CD4-positive, alpha-beta memory T cell (primary cell): Measurements from ENCODE around the gene ATM. TPM values are rescaled to one million over a fixed set of nuclear protein-coding genes. Genes with fewer than 3 reads are reported as not detected.
A peak's percentile ranks its signal among the peaks of the same experiment; 100 is the strongest.
"Not testable (repeated sequence)": the region's sequence is repeated elsewhere in the genome, so short reads cannot be mapped to it uniquely, and the experiment has no call there.

Experiments
- CTCF ChIA-PET: fragments of 350-600 bp; sonication (Branson Sonifier 250); formaldehyde crosslinking; loops from one replicate; lab custom pipeline; 2021; ENCODE audit warnings: inconsistent platforms; ENCODE audit not compliant: partially characterized antibody; lab: Charles Lee
- POLR2A ChIA-PET: fragments of 350-600 bp; sonication (Branson Sonifier 250); formaldehyde crosslinking; loops from one replicate; lab custom pipeline; 2021; ENCODE audit not compliant: partially characterized antibody; lab: Charles Lee
- DNase-seq, 5 donors: peaks; one replicate each; pipeline versions ENCODE4 v3.0.0 to v3.0.0-alpha.2; 2020 to 2022; ENCODE audit warnings: mixed read lengths in 1 of 5
- H3K27ac ChIP-seq: one replicate; pipeline ENCODE4 v1.7.0; 2013; ENCODE audit warnings: low read depth, low read length
- H3K27me3 ChIP-seq: 2 replicates; pipeline ENCODE4 v1.7.0; 2013; ENCODE audit warnings: mild to moderate bottlenecking, low read length, moderate library complexity; ENCODE audit not compliant: insufficient read depth
- H3K36me3 ChIP-seq: 2 replicates; pipeline ENCODE4 v1.7.0; 2013; ENCODE audit warnings: mild to moderate bottlenecking, low read length, moderate library complexity; ENCODE audit not compliant: insufficient read depth
- H3K4me1 ChIP-seq: 2 replicates; pipeline ENCODE4 v1.7.0; 2013; ENCODE audit warnings: mild to moderate bottlenecking, low read length, moderate library complexity; ENCODE audit not compliant: insufficient read depth
- H3K4me3 ChIP-seq, 2 donors: one replicate each; pipeline ENCODE4 v1.7.0; 2013; ENCODE audit warnings: low read length in 2 of 2, mild to moderate bottlenecking in 1 of 2
- H3K9me3 ChIP-seq, 2 donors: one replicate each; pipeline ENCODE4 v1.7.0; 2013; ENCODE audit warnings: low read length in 2 of 2, control low read depth in 1 of 2; ENCODE audit not compliant: control insufficient read depth in 1 of 2
- H3K27ac Mint-ChIP-seq, 7 donors: one replicate each; pipeline ENCODE4 v1.8.0; 2020 to 2021; ENCODE audit warnings: mixed read lengths in 7 of 7, mild to moderate bottlenecking in 6 of 7, inconsistent platforms in 3 of 7, moderate library complexity in 3 of 7
- H3K27me3 Mint-ChIP-seq, 2 donors: one replicate each; pipeline ENCODE4 v1.8.0; 2020 to 2021; ENCODE audit warnings: mixed read lengths in 2 of 2
- H3K36me3 Mint-ChIP-seq, 2 donors: one replicate each; pipeline ENCODE4 v1.8.0; 2020 to 2021; ENCODE audit warnings: mixed read lengths in 2 of 2, inconsistent platforms in 1 of 2, mild to moderate bottlenecking in 1 of 2
- H3K4me1 Mint-ChIP-seq, 4 donors: one replicate each; pipeline ENCODE4 v1.8.0; 2020 to 2021; ENCODE audit warnings: mixed read lengths in 4 of 4, mild to moderate bottlenecking in 1 of 4
- H3K4me3 Mint-ChIP-seq, 8 donors: one replicate each; pipeline ENCODE4 v1.8.0; 2020 to 2021; ENCODE audit warnings: mixed read lengths in 8 of 8, mild to moderate bottlenecking in 7 of 8, moderate library complexity in 6 of 8, inconsistent platforms in 3 of 8
- H3K9me3 Mint-ChIP-seq, 8 donors: one replicate each; pipeline ENCODE4 v1.8.0; 2020 to 2021; ENCODE audit warnings: mixed read lengths in 8 of 8, mild to moderate bottlenecking in 5 of 8, inconsistent platforms in 3 of 8, moderate library complexity in 1 of 8
- intact Hi-C: fragments of 100-400 bp; cut with micrococcal nuclease; formaldehyde crosslinking; loops from one replicate; pipeline ENCODE4 v1.15.1; 2023
- polyA plus RNA-seq, 2 donors: library from polyadenylated mRNA; unstranded; fragments of 300-500 nt; fragmentation: Illumina TruSeq; gene quantifications; one replicate each; pipeline ENCODE4 v1.2.3, GENCODE V29; 2021
- total RNA-seq, 2 experiments: library from RNA; stranded (reverse); gene quantifications; one replicate each; pipeline ENCODE4 v1.2.3, GENCODE V29; 2021

Gene ATM
- total and polyA plus RNA-seq, 4 experiments from 2014 or later: 48.6 to 555 (median 292) TPM

DNA sequence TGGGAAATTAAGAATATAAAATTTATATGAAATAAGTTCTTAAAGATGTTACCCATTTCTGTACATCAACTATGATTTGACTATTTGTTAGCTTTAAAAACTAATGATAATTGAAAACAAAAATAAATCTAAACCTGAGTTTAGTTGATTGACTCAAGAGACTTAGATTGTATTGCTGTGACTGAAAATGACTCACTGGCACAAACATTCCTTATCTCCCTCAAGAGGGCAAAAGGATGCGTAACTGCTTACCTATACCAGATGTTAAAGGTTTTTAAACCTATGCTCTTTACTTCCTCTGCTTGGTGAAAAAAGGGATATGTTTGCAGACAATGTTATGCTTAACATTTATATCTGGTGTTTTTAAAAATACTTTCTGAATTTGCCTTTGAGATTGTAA is 30.3 kb downstream of the ATM start:
- H3K27me3 Mint-ChIP-seq: no peaks in the 10 kb centered on the region
- peaks cover 18 to 33% (median 23%) of the 10 kb centered on the region in 4 donors for H3K4me1 Mint-ChIP-seq
- Histone ChIP-seq H3K36me3 (peaks cover 62% of the 10 kb centered on the region), H3K4me1 (peaks cover 22% of the 10 kb centered on the region), H3K27ac (no peak overlapping the region), H3K27me3 (no peaks in the 10 kb centered on the region), H3K4me3 (no peak overlapping the region), H3K9me3 (no peaks in the 10 kb centered on the region)
- no peak for DNase-seq
- intact Hi-C loops: loop anchor here (2.0 kb wide), 1 partner anchor 30 kb away; the partner anchor contains the start of genes ATM and NPAT
- H3K4me3 Mint-ChIP-seq: no peak overlapping the region
- peak overlapping the region in 1 of 7 donors; percentile 72 for H3K27ac Mint-ChIP-seq
- H3K9me3 Mint-ChIP-seq: no peaks in the 10 kb centered on the region
- peaks cover 66 to 82% of the 10 kb centered on the region in 2 donors for H3K36me3 Mint-ChIP-seq
- ChIA-PET POLR2A (interaction anchor here (2.0 to 4.2 kb wide), 3 partner anchors 16 to 31 kb away, joined by 8 to 55 read pairs (median 9); partner anchors contain the start of genes ATM and NPAT), CTCF (interaction anchor here (0.7 to 1.5 kb wide), 6 partner anchors 12 to 76 kb away, joined by 3 to 6 read pairs (median 3); partner anchors contain the start of genes ATM and NPAT)

DNA sequence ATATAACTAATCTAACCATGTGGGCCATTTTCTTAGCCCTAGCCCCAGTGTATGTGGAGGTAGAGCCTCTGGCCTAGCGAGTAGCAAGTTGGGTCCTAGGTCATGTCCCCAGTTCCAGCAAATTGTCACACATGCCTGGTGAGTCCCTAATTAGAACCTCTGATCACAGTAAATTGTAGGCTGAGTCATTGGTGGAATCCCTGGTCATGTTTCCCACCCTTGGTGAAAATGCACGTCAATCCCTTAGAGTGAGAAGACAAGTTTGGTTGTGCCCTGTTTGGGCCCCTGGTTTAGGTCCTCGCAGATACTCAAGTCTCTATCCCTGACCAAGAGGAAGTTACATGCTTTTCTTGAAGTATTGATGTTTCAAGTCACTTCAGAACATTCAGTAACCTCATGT is 46.7 kb downstream of the ATM start:
- Mint-ChIP-seq H3K36me3 (peaks cover 48 to 62% of the 10 kb centered on the region in 2 donors), H3K9me3 (peaks cover 0 to 13% (median 2%) of the 10 kb centered on the region in 8 donors), H3K4me3 (no peak overlapping the region), H3K27me3 (no peaks in the 10 kb centered on the region), H3K27ac (peak overlapping the region in 5 of 7 donors; percentile 35 to 73 (median 50)), H3K4me1 (peaks cover 7 to 17% (median 11%) of the 10 kb centered on the region in 4 donors)
- no peak overlapping the region for H3K27ac ChIP-seq
- H3K4me1 ChIP-seq: no peaks in the 10 kb centered on the region
- CTCF ChIA-PET: no interaction called here
- intact Hi-C loops: no loop called here
- no peak for DNase-seq
- H3K36me3 ChIP-seq: peaks cover 41% of the 10 kb centered on the region
- no peak overlapping the region for H3K4me3 ChIP-seq
- POLR2A ChIA-PET: no interaction called here
- H3K9me3 ChIP-seq: no peaks in the 10 kb centered on the region
- no peaks in the 10 kb centered on the region for H3K27me3 ChIP-seq

DNA sequence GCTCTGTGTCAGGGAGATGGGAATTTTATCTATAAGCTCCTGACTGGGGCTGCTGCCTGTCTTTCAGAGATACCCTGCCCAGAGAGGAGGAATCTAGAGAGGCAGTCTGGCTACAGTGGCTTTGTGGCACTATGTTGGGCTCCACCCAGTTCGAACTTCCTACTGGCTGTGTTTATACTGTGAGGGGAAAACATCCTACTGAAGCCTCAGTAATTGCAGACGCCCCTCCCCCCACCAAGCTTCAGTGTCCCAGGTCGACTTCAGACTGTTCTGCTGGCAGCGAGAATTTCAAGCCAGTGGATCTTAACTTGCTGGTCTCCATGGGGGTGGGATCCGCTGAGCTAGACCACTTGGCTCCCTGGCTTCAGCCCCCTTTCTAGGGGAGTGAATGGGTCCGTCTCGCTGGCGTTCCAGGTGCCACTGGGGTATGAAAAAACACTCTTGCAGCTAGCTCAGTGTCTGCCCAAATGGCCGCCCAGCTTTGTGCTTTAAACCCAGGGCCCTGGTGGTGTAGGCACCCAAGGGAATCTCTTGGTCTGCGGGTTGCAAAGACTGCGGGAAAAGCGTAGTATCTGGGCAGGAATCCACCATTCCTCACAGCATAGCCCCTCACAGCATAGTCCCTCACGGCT is 54.2 kb downstream of the ATM start:
- POLR2A ChIA-PET: interaction anchor here (1.3 to 1.5 kb wide), 2 partner anchors 54 kb away, joined by 4 to 6 read pairs; partner anchors contain the start of genes ATM and NPAT
- peaks cover 19% of the 10 kb centered on the region for H3K36me3 ChIP-seq
- H3K4me3 Mint-ChIP-seq, H3K27ac ChIP-seq, CTCF ChIA-PET, H3K4me3 ChIP-seq, H3K27me3 ChIP-seq, H3K9me3 ChIP-seq, H3K27me3 Mint-ChIP-seq, intact Hi-C loops, DNase-seq: not testable (repeated sequence)
- Mint-ChIP-seq H3K4me1 (peaks cover 24 to 53% (median 30%) of the 10 kb centered on the region in 4 donors), H3K9me3 (peaks cover 0 to 19% (median 4%) of the 10 kb centered on the region in 8 donors), H3K36me3 (peaks cover 68 to 87% of the 10 kb centered on the region in 2 donors), H3K27ac (peak overlapping the region in 2 of 7 donors; percentile 35 to 73)
- H3K4me1 ChIP-seq: peaks cover 13% of the 10 kb centered on the region

DNA sequence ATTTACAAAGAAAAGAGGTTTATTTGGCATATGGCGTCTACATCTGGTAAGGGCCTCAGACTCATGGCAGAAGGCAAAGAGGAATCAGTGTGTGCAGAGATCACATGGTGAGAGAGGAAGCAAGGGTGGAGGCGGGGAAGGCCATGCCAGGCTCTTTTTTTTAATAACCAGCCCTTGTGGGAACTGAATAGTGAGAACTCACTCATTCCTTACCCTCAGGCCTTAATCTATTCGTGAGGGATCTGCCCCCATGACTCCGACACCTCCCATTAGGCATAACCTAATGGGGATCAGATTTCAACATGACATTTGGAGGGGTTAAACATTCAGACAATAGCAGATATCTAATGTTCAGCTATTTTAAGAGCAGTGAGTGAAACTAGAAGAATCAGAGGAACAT is 55.7 kb downstream of the ATM start:
- H3K27me3 Mint-ChIP-seq: no peaks in the 10 kb centered on the region
- ChIA-PET CTCF (interaction anchor here (0.6 to 2.0 kb wide), 2 partner anchors 56 to 89 kb away, joined by 5 to 9 read pairs; partner anchors contain the start of genes ATM and NPAT), POLR2A (interaction anchor here (1.2 to 1.5 kb wide), 5 partner anchors 39 to 55 kb away, joined by 3 to 6 read pairs (median 5); partner anchors contain the start of gene ATM)
- H3K9me3 ChIP-seq: no peaks in the 10 kb centered on the region
- H3K36me3 Mint-ChIP-seq: peaks cover 63 to 87% of the 10 kb centered on the region in 2 donors
- no peak overlapping the region for H3K4me3 ChIP-seq
- no peak overlapping the region for H3K27ac ChIP-seq
- no peaks in the 10 kb centered on the region for H3K27me3 ChIP-seq
- peaks cover 24 to 51% (median 28%) of the 10 kb centered on the region in 4 donors for H3K4me1 Mint-ChIP-seq
- peak overlapping the region in 4 of 7 donors; percentile 2 to 86 (median 82) for H3K27ac Mint-ChIP-seq
- peaks cover 21% of the 10 kb centered on the region for H3K36me3 ChIP-seq
- H3K4me1 ChIP-seq: peaks cover 13% of the 10 kb centered on the region
- peak overlapping the region in 2 of 8 donors; percentile 15 to 24 for H3K4me3 Mint-ChIP-seq
- DNase-seq: no peak
- peaks cover 0 to 16% (median 4%) of the 10 kb centered on the region in 8 donors for H3K9me3 Mint-ChIP-seq
- intact Hi-C loops: no loop called here

DNA sequence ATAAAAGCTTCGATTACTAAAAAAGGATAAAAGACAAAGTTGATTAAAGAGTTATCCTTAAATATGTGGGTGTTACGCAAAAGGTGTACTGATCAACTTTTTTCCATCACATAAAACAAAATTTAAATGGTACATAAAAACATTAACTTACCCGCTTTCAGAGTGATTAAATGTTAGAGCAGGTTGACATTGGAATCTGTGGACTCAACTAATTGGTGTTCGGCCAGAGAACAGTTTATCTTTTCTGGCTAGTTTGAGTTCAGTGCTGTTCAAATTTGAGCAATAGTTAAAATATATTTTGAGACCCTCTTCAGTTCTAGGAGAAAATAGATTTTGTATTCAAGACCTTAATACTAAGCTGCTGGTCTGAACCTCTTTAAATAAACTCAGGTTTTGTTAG is 56.1 kb downstream of the ATM start:
- H3K27ac Mint-ChIP-seq: peak overlapping the region in 6 of 7 donors; percentile 2 to 86 (median 80)
- intact Hi-C loops: no loop called here
- H3K27ac ChIP-seq: no peak overlapping the region
- H3K27me3 Mint-ChIP-seq: no peaks in the 10 kb centered on the region
- H3K4me1 ChIP-seq: peaks cover 13% of the 10 kb centered on the region
- no peaks in the 10 kb centered on the region for H3K9me3 ChIP-seq
- DNase-seq: no peak
- peaks cover 21% of the 10 kb centered on the region for H3K36me3 ChIP-seq
- peak overlapping the region in 1 of 8 donors; percentile 32 for H3K4me3 Mint-ChIP-seq
- POLR2A ChIA-PET: interaction anchor here (1.0 to 1.5 kb wide), 6 partner anchors 40 to 56 kb away, joined by 3 to 5 read pairs (median 4); partner anchors contain the start of genes ATM and NPAT
- no peak overlapping the region for H3K4me3 ChIP-seq
- CTCF ChIA-PET: interaction anchor here (0.6 to 2.0 kb wide), 3 partner anchors 42 to 89 kb away, joined by 4 to 9 read pairs (median 5); partner anchors contain the start of genes ATM and NPAT
- H3K4me1 Mint-ChIP-seq: peaks cover 24 to 47% (median 28%) of the 10 kb centered on the region in 4 donors
- H3K36me3 Mint-ChIP-seq: peaks cover 59 to 86% of the 10 kb centered on the region in 2 donors
- H3K9me3 Mint-ChIP-seq: peaks cover 0 to 12% (median 3%) of the 10 kb centered on the region in 8 donors
- no peaks in the 10 kb centered on the region for H3K27me3 ChIP-seq

DNA sequence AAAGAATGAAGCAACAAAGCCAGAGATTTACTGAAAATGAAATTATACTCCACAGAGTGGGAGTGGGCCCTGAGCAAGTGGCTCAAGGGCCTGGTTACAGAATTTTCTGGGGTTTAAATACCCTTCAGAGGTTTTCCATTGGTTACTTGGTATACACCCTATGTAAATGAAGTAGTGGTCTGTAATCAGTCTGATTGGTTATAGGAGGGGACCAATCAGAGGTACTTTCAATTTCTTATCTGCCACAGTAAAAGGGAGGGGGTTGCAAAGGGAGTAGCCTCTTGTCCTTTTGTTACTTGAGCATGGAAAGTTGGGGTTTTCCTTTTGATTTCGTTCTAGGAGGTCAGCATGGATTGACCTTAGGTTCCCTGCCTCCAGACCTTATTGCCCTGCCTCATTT is 63.5 kb downstream of the ATM start:
- H3K36me3 Mint-ChIP-seq: peaks cover 48 to 65% of the 10 kb centered on the region in 2 donors
- POLR2A ChIA-PET: no interaction called here
- H3K27ac Mint-ChIP-seq: peak overlapping the region in 3 of 7 donors; percentile 35 to 68 (median 60)
- intact Hi-C loops: no loop called here
- DNase-seq: peak in 2 of 5 donors; percentile 2 to 11
- no peaks in the 10 kb centered on the region for H3K4me1 ChIP-seq
- CTCF ChIA-PET: no interaction called here
- no peak overlapping the region for H3K4me3 Mint-ChIP-seq
- H3K4me1 Mint-ChIP-seq: peaks cover 1 to 6% (median 4%) of the 10 kb centered on the region in 4 donors
- H3K36me3 ChIP-seq: peaks cover 60% of the 10 kb centered on the region
- no peaks in the 10 kb centered on the region for H3K9me3 ChIP-seq
- no peak overlapping the region for H3K27ac ChIP-seq
- no peak overlapping the region for H3K4me3 ChIP-seq
- no peaks in the 10 kb centered on the region for H3K9me3 Mint-ChIP-seq
- no peaks in the 10 kb centered on the region for H3K27me3 Mint-ChIP-seq
- H3K27me3 ChIP-seq: no peaks in the 10 kb centered on the region

DNA sequence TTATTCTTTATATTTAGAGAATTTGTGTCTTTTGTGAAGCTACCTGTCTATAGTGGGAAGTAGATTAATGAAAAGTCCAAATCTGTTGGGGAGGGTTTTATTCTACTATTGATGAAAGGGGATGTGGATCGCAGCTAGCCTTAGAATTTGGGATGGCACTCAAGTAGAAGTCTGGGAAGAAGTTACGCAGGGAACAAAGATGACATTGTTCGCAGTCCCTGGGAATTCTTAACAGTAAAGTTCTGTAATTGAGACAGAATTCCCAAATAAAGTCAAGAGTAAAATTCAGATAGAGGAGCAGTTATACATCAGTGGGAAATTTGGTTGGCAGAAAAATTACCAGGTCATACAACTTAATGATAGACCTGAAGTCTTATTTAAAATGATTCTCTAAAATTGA is 64.1 kb downstream of the ATM start:
- H3K27ac Mint-ChIP-seq: peak overlapping the region in 4 of 7 donors; percentile 19 to 68 (median 48)
- CTCF ChIA-PET: interaction anchor here (0.6 kb wide), 1 partner anchor 49 kb away, joined by 4 read pairs; no protein-coding TSS in a partner anchor

More for the DNA sequence above, 64.1 kb downstream of the ATM start:
- DNase-seq: no peak
- Histone ChIP-seq H3K27me3 (no peaks in the 10 kb centered on the region), H3K27ac (no peak overlapping the region), H3K4me1 (no peaks in the 10 kb centered on the region), H3K4me3 (no peak overlapping the region), H3K9me3 (no peaks in the 10 kb centered on the region), H3K36me3 (peaks cover 66% of the 10 kb centered on the region)
- Mint-ChIP-seq H3K9me3 (no peaks in the 10 kb centered on the region), H3K36me3 (peaks cover 53 to 68% of the 10 kb centered on the region in 2 donors), H3K4me1 (peaks cover 4 to 7% (median 5%) of the 10 kb centered on the region in 4 donors), H3K27me3 (no peaks in the 10 kb centered on the region), H3K4me3 (no peak overlapping the region)
- intact Hi-C loops: no loop called here
- POLR2A ChIA-PET: no interaction called here
